IMR-90 (cell line): ENCODE measurements around the gene BTBD3. TPM values are rescaled to one million over a fixed set of nuclear protein-coding genes. Genes with fewer than 3 reads are reported as not detected.

Experiments
- ATAC-seq: fragments of 200-7000 bp; cut with Tn5 transposase; 2 replicates; pipeline ENCODE4 v1.9.1; 2020; ENCODE audit warnings: low read depth, mild to moderate bottlenecking, moderate library complexity
- BruUV-seq: library from RNA; stranded (reverse); fragments of 400-500 nt; replicated peaks from 2 replicates; lab custom pipeline; 2021; lab: Mats Ljungman, UMichigan
- CTCF ChIA-PET: fragments of 300-600 bp; formaldehyde crosslinking; extraction: SDS; loops from one replicate; lab custom pipeline; 2021; ENCODE audit warnings: antibody characterized with exemption; lab: Yijun Ruan, JAX
- POLR2A ChIA-PET: fragments of 300-600 bp; sonication (Branson Sonifier 250); formaldehyde crosslinking; loops from one replicate; lab custom pipeline; 2022; ENCODE audit warnings: antibody characterized with exemption; ENCODE audit not compliant: unreplicated experiment; lab: Charles Lee
- DNase-seq: peaks from one replicate; pipeline ENCODE4 v3.0.0; 2013
- H2AFZ ChIP-seq: replicated peaks from 2 replicates; pipeline ENCODE3; 2013; ENCODE audit warnings: low read length, mild to moderate bottlenecking; ENCODE audit not compliant: poor library complexity
- H2AK5ac ChIP-seq: 2 replicates; pipeline ENCODE4 v1.6.1; 2013; ENCODE audit warnings: low read depth, low read length, inconsistent platforms
- H2AK9ac ChIP-seq: replicated peaks from 2 replicates; pipeline ENCODE3; 2013; ENCODE audit warnings: mild to moderate bottlenecking, low read depth, low read length, moderate library complexity; ENCODE audit not compliant: poor library complexity
- H2BK120ac ChIP-seq: 2 replicates; pipeline ENCODE4 v1.6.1; 2013; ENCODE audit warnings: low read depth, low read length, inconsistent platforms
- H2BK15ac ChIP-seq: 3 replicates; pipeline ENCODE4 v1.6.1; 2013; ENCODE audit warnings: low read depth, low read length, inconsistent platforms
- H2BK20ac ChIP-seq: 2 replicates; pipeline ENCODE4 v1.6.1; 2013; ENCODE audit warnings: low read depth, mild to moderate bottlenecking, inconsistent platforms, low read length, moderate library complexity
- H2BK5ac ChIP-seq: 2 replicates; pipeline ENCODE4 v1.6.1; 2013; ENCODE audit warnings: mild to moderate bottlenecking, low read depth, low read length, inconsistent platforms; ENCODE audit not compliant: poor library complexity, severe bottlenecking
- H3K14ac ChIP-seq: replicated peaks from 2 replicates; pipeline ENCODE4 v1.6.1; 2013; ENCODE audit warnings: low read depth, low read length, inconsistent platforms
- H3K18ac ChIP-seq: 2 replicates; pipeline ENCODE4 v1.6.1; 2013; ENCODE audit warnings: low read depth, low read length, control low read depth
- H3K23ac ChIP-seq: 2 replicates; pipeline ENCODE4 v1.6.1; 2013; ENCODE audit warnings: low read depth, low read length, inconsistent platforms
- H3K27ac ChIP-seq: 2 replicates; pipeline ENCODE4 v1.5.1; 2013; ENCODE audit warnings: mild to moderate bottlenecking, control low read depth, low read length; ENCODE audit not compliant: insufficient read depth
- H3K27me3 ChIP-seq: 2 replicates; pipeline ENCODE4 v1.6.1; 2013; ENCODE audit warnings: low read length; ENCODE audit not compliant: control insufficient read depth, insufficient read depth
- H3K36me3 ChIP-seq: 2 replicates; pipeline ENCODE4 v1.6.1; 2013; ENCODE audit warnings: low read length, mixed read lengths; ENCODE audit not compliant: control insufficient read depth, insufficient read depth
- H3K4ac ChIP-seq: 2 replicates; pipeline ENCODE4 v1.6.1; 2013; ENCODE audit warnings: low read depth, low read length, inconsistent platforms
- H3K4me1 ChIP-seq: 2 replicates; pipeline ENCODE4 v1.6.1; 2013; ENCODE audit warnings: low read length, mixed read lengths; ENCODE audit not compliant: control insufficient read depth, insufficient read depth
- H3K4me2 ChIP-seq: 2 replicates; pipeline ENCODE4 v1.6.1; 2013; ENCODE audit warnings: low read depth, mild to moderate bottlenecking, control low read depth, low read length, moderate library complexity
- H3K4me3 ChIP-seq: 2 replicates; pipeline ENCODE4 v1.5.1; 2013; ENCODE audit warnings: low read depth, mild to moderate bottlenecking, control low read depth, low read length, moderate library complexity; ENCODE audit not compliant: insufficient read depth
- H3K56ac ChIP-seq: 2 replicates; pipeline ENCODE4 v1.6.1; 2013; ENCODE audit warnings: low read length, inconsistent platforms; ENCODE audit not compliant: insufficient read depth; ENCODE audit errors: extremely low read depth
- H3K79me1 ChIP-seq, 2 experiments: 2 replicates each; pipeline ENCODE4 v1.6.1; 2013; ENCODE audit warnings: low read length in 2 of 2, inconsistent platforms in 1 of 2, low read depth in 1 of 2
- H3K9ac ChIP-seq: 2 replicates; pipeline ENCODE4 v1.6.1; 2013; ENCODE audit warnings: low read depth, low read length, control low read depth
- H3K9me1 ChIP-seq: 2 replicates; pipeline ENCODE4 v1.6.1; 2013; ENCODE audit warnings: low read length, inconsistent platforms; ENCODE audit not compliant: insufficient read depth
- H3K9me3 ChIP-seq: 2 replicates; pipeline ENCODE4 v1.6.1; 2013; ENCODE audit warnings: low read length; ENCODE audit not compliant: control insufficient read depth, insufficient read depth
- H4K20me1 ChIP-seq: 2 replicates; pipeline ENCODE4 v1.6.1; 2013; ENCODE audit warnings: low read length, inconsistent platforms; ENCODE audit not compliant: insufficient read depth
- H4K5ac ChIP-seq: 2 replicates; pipeline ENCODE4 v1.6.1; 2013; ENCODE audit warnings: mild to moderate bottlenecking, low read depth, low read length, control low read depth
- H4K8ac ChIP-seq, 2 experiments: 2 replicates each; pipeline ENCODE4 v1.6.1; 2013; ENCODE audit warnings: low read depth in 2 of 2, low read length in 2 of 2, control low read depth in 1 of 2, inconsistent platforms in 1 of 2
- H4K91ac ChIP-seq: 2 replicates; pipeline ENCODE4 v1.6.1; 2013; ENCODE audit warnings: low read depth, low read length, inconsistent platforms; ENCODE audit not compliant: insufficient read depth
- BHLHE40 ChIP-seq: fragments of 150-350 bp; IDR thresholded peaks from 2 replicates; pipeline ENCODE4 v1.6.1; 2016; ENCODE audit warnings: mild to moderate bottlenecking, low read depth, low read length
- CEBPB ChIP-seq: IDR thresholded peaks from 2 replicates; pipeline ENCODE4 v1.6.1; 2012; ENCODE audit warnings: low read depth, low read length, improper control_type of control experiment
- CHD1 ChIP-seq: IDR thresholded peaks from 2 replicates; pipeline ENCODE4 v1.6.1; 2012; ENCODE audit warnings: low read depth, low read length, improper control_type of control experiment
- CTCF ChIP-seq: conservative IDR thresholded peaks from 2 replicates; pipeline ENCODE4 v1.5.1; 2012; ENCODE audit warnings: mild to moderate bottlenecking, low read depth, low read length, improper control_type of control experiment
- ELK1 ChIP-seq: fragments of 150-350 bp; IDR thresholded peaks from 2 replicates; pipeline ENCODE4 v1.6.1; 2016; ENCODE audit warnings: low read depth, mild to moderate bottlenecking, low read length, moderate library complexity, borderline replicate concordance
- FOS ChIP-seq: fragments of 150-350 bp; IDR thresholded peaks from 2 replicates; pipeline ENCODE4 v1.6.1; 2016; ENCODE audit warnings: low read depth, low read length
- MAFK ChIP-seq: IDR thresholded peaks from 2 replicates; pipeline ENCODE4 v1.6.1; 2012; ENCODE audit warnings: low read depth, low read length, improper control_type of control experiment
- MAZ ChIP-seq: IDR thresholded peaks from 2 replicates; pipeline ENCODE4 v1.6.1; 2012; ENCODE audit warnings: low read depth, mild to moderate bottlenecking, low read length, improper control_type of control experiment, moderate library complexity, borderline replicate concordance
- MXI1 ChIP-seq: IDR thresholded peaks from 2 replicates; pipeline ENCODE4 v1.6.1; 2012; ENCODE audit warnings: low read depth, mild to moderate bottlenecking, low read length, moderate library complexity, borderline replicate concordance
- NFE2L2 ChIP-seq: fragments of 150-350 bp; IDR thresholded peaks from 2 replicates; pipeline ENCODE4 v1.6.1; 2016; ENCODE audit warnings: low read depth, mild to moderate bottlenecking, low read length
- POLR2A ChIP-seq: IDR thresholded peaks from 2 replicates; pipeline ENCODE4 v1.6.1; 2012; ENCODE audit warnings: mild to moderate bottlenecking, low read depth, low read length
- RAD21 ChIP-seq: IDR thresholded peaks from 2 replicates; pipeline ENCODE4 v1.6.1; 2012; ENCODE audit warnings: low read length, improper control_type of control experiment
- RCOR1 ChIP-seq: IDR thresholded peaks from 2 replicates; pipeline ENCODE4 v1.6.1; 2012; ENCODE audit warnings: mild to moderate bottlenecking, low read length, improper control_type of control experiment; ENCODE audit not compliant: insufficient replicate concordance
- RFX5 ChIP-seq: IDR thresholded peaks from 2 replicates; pipeline ENCODE4 v1.8.0; 2012; ENCODE audit warnings: low read depth, mild to moderate bottlenecking, low read length, moderate library complexity
- SMC3 ChIP-seq: fragments of 150-350 bp; IDR thresholded peaks from 2 replicates; pipeline ENCODE4 v1.6.1; 2016; ENCODE audit warnings: low read depth, mild to moderate bottlenecking, antibody characterized with exemption, low read length, moderate library complexity
- WGBS, 2 experiments: methylation state at CpG; one replicate each; pipeline versions ENCODE4 v1.1.5 to v1.1.7; 2013; ENCODE audit warnings: missing lambda C conversion rate in 2 of 2; ENCODE audit not compliant: insufficient read length in 1 of 2; ENCODE audit errors: extremely low coverage in 2 of 2; 5-methylcytosine and 5-hydroxymethylcytosine counted together
- dilution Hi-C: fragments of 300-500 bp; cut with HindIII; formaldehyde crosslinking; loops from one replicate; pipeline ENCODE4 v1.14.3; 2018; ENCODE audit warnings: low sequenced_read_pairs; ENCODE audit not compliant: unreplicated experiment
- in situ Hi-C: fragments of 300-500 bp; cut with MboI; formaldehyde crosslinking; loops from 3 replicates; pipeline ENCODE4 v1.14.3; 2019; ENCODE audit warnings: low sequenced_read_pairs, inconsistent platforms, mixed read lengths
- intact Hi-C: fragments of 100-400 bp; cut with micrococcal nuclease; formaldehyde crosslinking; loops from 2 replicates; pipeline ENCODE4 v1.10.0; 2022
- polyA plus RNA-seq, 3 experiments: library from polyadenylated mRNA; depleted of rRNA; stranded (reverse); fragments of >200 nt; gene quantifications; 2 replicates each; pipeline ENCODE4 v1.2.3, GENCODE V29; 2012; ENCODE audit warnings: low replicate concordance in 1 of 3
- total RNA-seq: library from RNA; depleted of rRNA; stranded (reverse); fragments of >200 nt; gene quantifications from 2 replicates; pipeline ENCODE4 v1.2.3, GENCODE V29; 2012

The BTBD3 gene
- total and polyA plus RNA-seq, 2 of the 4 experiments (the other 2 are of a cell fraction), result 22.7 to 44.6 TPM

- in situ Hi-C loops (no loop called here), intact Hi-C loops (no loop called here), dilution Hi-C loops (no loop called here)
- Histone ChIP-seq H4K8ac (no peak overlapping the region), H3K27me3 (peaks cover 2% of the 10 kb centered on the region), H3K56ac (no peak overlapping the region), H2BK20ac (no peak overlapping the region), H3K36me3 (no peaks in the 10 kb centered on the region), H3K79me1 (no peaks in the 10 kb centered on the region), H2AFZ (no peak overlapping the region), H3K4me2 (no peak overlapping the region), H3K4me1 (no peaks in the 10 kb centered on the region), H3K9me1 (no peaks in the 10 kb centered on the region), H2BK5ac (no peak overlapping the region), H3K4me3 (no peak overlapping the region), H3K9ac (no peak overlapping the region), H2AK9ac (no peak overlapping the region), H4K91ac (no peak overlapping the region), H3K23ac (no peak overlapping the region), H4K5ac (no peak overlapping the region), H3K27ac (no peak overlapping the region), H3K4ac (no peak overlapping the region), H3K14ac (no peak overlapping the region), H2BK120ac (no peak overlapping the region), H4K20me1 (no peaks in the 10 kb centered on the region), H2AK5ac (no peak overlapping the region), H3K9me3 (no peaks in the 10 kb centered on the region), H3K18ac (no peak overlapping the region), H2BK15ac (no peak overlapping the region)
- CTCF ChIA-PET, result no interaction called here
- DNase-seq (no peak), ATAC-seq (no peak)
- no CpG with 5 or more reads among the region's 3 CpGs for WGBS, 2 experiments
- BruUV-seq, result no TSS peak
- TF ChIP-seq FOS (no peak), MAZ (no peak), MXI1 (no peak), CTCF (no peak), CHD1 (no peak), BHLHE40 (no peak), RCOR1 (no peak), ELK1 (no peak), RFX5 (no peak), MAFK (no peak), SMC3 (no peak), NFE2L2 (no peak), POLR2A (no peak), CEBPB (no peak), RAD21 (no peak)
- POLR2A ChIA-PET, result no interaction called here
These were observed 47.3 kb upstream of the BTBD3 start for GRCh38 chr20:11870411-11870810.
